ENCODE measurements around the gene GABRA6.
"Not testable (repeated sequence)": the region's sequence is repeated elsewhere in the genome, so short reads cannot be mapped to it uniquely, and the experiment has no call there.

Gene GABRA6

DNA sequence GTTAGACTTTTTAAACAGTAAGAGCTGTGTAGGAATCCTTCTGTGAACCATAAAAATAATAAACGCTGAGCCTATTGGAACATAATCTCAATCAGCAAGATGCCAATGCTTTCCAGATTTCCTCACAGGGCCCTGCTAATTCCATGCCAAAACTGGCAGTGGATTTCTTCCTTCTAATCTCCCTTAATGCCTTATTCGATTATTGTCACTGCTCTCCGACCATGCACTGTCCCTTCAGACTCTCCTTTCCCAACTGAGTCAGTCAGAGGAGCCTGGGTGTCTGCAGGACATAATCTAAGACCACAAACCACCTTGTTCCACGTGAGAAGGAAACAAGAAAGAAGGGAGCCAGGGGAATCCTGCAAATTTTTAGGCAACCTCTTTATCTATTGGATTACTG, at the start of gene GABRA6:
GABRA6 (plus strand) TSS at position 261 of the 400 bp plus-strand sequence. CDS start 269 bp downstream, outside the sequence.
- no peak for DNase-seq

DNA sequence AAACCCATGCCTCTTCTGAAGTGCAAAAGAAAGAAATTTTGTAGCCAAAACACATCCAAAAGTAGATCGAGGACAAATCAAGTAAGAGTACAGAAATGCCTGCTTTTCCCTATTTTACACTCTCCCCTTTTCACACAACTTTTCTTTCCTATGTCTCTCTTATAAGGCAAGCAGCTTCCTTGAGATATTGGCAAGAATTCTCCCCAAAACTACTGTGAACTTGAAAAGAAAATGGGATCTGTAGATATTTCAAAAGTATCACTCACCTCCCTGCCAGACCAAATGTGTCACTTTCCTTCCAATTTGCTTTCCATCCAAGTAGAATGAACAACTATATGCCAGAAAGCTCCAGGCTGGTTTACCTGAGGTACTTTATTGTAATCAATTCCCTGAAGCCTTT, 47.9 kb upstream of the GABRA6 start:
- no peak for DNase-seq

DNA sequence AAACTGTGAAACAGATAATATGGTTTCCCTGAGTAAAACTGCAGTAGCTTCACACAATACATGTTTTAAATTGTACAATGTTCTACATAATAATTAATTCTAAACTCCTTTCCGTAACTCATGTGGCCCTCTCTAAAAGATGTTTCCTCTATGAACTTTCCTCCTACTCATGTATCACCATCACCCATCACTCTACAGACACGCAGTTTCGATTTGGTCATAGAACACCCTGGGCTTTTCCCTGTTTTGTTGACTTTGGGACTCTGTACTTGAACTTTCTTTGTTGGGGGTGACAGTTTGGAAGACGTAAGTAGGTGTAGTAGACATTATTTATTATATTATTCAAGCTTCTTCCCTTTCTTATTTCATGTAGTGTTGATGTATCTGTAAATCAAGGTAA, 44.1 kb upstream of the GABRA6 start:
- no peak for DNase-seq

DNA sequence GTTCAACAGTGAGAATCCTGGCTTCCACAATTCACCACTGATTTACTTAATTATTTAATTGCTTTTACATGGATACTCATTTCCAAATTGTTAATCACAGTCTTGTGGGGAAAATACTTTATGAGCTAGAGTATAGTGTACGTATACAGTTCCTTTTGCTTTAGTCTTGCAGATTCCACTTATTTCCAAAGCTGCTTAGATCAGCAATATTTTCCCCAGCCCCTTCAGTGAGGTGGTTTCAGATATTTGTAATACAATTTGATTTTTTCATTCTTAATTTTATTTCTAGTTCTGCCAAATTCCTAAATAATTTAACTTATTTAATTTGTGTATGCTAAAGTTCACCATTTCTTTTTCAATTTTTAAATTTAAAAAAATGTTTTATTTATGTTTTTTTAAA, 40.3 kb upstream of the GABRA6 start:
- no peak for DNase-seq

DNA sequence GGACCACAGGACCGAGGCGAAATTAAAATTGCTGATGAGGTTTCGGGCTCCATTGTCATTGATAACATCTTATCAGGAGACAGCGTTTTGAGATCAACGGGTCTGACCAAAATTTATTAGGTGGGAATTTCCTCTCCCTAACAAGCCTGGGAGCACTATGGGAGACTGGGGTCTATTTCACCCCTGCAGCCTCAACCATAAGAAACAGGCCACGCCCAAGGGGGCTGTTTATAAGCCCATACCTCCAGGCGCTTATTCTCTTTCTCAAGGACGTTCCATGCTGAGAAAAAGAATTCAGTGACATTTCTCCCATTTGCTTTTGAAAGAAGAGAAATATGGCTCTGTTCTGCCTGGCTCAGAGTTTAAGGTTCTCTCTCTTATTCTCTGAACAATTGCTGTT, 33.6 kb upstream of the GABRA6 start:
- DNase-seq = not testable (repeated sequence)

DNA sequence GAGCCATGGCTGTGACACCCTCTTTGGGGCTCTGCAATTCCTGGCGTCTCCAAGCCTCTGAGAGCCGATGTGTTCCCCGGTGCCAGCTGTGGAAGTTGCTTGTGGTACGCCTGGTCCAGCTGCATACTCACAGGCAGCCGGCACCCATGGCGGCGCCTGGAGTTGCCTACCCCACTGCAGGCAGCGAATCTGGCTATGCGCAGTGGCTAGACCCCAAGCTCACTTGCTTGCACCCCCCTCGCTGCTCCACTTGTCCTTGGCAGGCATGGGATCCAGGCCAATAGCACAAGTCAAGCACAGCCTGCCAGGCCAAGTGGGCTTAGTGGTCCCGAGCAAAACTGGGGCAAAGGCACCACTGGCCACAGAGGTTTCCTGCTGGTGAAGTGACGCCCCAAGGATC, 24.7 kb upstream of the GABRA6 start:
- DNase-seq = no peak

DNA sequence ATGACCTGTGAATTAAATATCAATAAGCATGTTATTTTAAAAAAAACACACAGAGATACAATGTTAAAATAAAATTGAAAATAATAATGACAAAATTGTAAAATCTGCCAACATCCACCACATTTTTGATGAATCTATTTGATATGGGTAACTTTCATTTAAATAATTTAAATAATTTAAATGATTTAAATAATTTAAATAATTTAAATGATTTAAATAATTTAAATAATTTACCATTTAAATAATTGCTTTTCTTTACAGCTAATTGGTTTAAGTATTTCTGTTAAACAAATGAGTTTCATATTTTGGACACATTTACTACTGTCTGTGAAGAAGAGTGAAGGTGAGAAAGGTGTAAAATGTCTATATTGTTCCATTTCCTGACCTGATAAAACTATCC, 22.1 kb upstream of the GABRA6 start:
- DNase-seq = no peak

DNA sequence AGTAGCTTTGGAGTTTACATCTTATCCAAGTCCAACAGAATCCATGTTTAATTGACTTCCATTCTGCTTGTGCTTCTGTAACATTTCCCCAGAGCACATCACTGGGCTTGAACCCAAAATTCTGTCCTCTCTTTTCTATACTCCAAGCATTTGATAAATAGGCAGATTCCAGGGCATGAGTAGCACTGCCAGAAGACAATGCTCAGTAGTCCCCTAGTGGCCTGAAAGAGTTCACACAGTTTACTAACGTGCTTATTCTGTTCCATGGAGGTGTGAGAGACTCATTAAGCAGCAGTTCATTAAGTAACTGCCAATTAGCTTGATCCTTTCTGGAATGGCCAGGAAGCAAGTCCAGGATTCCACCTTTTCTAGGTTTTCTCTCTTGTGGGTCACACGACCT, 9.4 kb upstream of the GABRA6 start:
- DNase-seq = peak; percentile 33 to 38

DNA sequence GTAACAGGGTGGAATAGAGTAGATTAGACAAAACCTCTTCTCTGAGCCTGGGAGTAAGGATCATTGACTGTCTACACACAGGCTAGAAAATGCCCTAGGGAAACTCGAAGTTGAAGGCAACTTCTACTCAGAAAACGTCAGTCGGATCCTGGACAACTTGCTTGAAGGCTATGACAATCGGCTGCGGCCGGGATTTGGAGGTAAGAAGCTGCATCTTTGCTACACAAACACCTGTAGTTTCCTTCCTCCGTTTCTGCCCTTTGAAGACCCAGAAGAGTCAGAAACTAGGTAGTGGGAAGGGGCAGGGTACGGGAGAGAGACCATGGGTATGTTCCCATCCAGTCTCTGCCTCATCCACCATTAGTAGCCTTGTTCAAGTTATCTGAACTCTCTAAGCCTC, 628 bp downstream of the GABRA6 start:
- DNase-seq = no peak

DNA sequence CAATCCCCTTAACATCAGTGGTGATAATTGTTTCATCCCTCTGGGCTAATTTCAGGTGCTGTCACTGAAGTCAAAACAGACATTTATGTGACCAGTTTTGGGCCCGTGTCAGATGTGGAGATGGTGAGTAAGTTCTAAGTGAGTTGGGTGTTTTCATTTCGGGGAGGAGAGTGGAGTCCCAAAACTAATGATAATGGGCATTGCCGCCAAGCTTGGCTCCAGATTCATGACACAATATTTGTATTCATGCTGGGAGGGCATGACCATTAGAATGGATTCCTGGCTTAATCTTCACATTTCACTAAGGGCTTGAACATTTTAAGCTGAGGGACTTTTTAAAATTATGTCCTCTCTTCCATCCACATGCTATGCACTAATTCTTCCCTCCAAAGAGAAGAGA, 1.4 kb downstream of the GABRA6 start:
- no peak for DNase-seq

DNA sequence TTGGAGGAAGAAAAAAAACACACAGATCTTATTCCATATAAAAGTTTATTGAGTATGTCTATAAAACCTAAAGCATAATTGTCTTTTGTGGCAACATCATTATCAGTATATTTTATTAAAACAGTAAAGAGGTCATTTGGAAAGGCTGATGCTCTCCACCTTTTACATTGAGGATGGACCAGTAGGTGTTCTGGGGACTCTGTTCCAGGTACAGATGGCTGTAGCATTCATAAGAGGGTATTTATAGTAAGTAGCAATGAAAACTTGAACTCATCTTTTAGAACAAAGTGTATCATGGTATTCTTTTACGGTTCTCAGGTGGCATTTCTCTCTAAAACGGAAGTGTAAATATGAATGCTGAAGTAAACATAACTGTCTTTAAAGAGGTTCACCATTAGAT, 1.8 kb downstream of the GABRA6 start:
- DNase-seq = no peak

DNA sequence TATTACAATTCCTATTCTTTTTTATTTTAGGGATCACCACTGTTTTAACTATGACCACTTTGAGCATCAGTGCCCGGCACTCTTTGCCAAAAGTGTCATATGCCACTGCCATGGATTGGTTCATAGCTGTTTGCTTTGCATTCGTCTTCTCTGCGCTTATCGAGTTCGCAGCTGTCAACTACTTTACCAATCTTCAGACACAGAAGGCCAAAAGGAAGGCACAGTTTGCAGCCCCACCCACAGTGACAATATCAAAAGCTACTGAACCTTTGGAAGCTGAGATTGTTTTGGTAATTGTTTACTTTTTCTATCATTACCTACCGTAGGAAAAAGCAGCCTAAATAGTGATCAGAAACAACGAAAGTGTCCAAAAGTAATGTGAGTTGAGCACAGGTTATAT, 6.4 kb downstream of the GABRA6 start:
- no peak for DNase-seq

DNA sequence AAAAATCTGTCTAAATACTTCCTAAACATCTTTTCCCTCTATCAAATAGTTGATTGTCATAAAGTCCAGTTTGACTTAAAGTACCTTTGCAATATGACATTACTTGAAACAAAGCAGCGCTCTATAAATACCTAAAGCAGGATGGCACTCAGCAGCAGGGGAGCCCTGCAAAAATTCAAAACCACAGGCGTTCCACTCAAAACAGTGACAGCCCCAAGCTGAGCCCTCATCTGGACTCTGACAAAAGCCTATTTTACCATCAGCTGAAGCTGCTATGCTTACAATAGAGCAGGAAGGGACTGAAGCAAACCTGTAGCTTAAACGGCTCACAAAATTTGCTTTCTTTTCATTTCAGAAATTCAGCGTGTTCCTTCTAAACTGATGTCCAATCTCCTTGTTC, 11.5 kb downstream of the GABRA6 start:
- no peak for DNase-seq

DNA sequence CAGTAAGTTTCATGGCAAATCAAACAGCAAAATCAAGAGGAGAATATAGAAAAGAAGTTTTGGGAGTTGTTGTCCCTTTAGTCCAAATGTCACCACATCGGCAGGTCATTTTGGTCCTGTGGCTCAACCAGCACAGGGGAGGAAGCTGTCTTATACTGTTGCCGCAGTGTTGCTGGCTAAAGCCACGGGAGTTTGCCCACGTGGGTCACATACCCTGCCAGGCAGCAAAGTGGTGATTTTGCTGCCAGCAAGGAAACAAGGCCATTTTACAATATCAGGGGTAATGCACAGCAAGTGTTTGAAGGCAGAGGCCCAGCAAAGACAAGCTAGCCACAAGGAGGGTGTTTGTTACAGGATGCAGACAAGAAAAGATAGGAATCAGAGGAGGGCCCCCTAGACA, 14.5 kb downstream of the GABRA6 start:
- no peak for DNase-seq

DNA sequence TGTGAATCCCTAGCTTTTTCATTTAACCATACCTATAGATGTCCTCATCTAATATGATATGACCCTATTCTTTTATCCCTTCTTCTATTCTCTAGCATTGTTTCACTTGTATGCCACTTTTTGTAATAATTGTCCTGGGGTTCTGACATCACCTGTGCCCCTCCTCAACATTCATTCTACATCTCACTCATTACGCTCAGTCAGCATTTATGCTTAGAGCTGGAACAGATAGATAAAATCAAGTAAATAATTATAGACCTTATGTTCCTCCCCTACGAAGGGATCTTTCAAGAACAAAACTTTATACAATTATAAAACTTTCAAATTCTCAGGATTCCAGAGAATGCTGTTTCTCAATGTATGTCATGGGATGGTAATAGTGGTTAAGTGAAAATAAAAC, 18.0 kb downstream of the GABRA6 start:
- no peak for DNase-seq

DNA sequence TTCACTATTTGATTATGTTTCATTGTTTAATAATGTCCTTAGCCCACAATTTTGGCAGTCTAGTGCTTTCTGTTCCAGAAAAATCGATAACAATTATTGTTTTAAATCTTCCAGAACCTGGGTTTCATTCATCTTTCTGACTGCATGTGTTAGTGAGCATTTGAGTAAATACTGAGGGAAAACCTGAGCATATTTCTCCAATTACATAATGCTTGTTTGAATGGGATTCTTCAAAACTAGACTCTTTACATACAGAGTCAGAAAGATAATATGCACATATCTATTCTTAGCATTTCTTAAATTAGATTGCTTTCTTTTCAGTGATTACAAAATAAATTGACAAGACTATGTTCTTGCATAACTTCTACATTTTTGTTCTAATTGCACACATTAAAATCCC, 21.9 kb downstream of the GABRA6 start:
- no peak for DNase-seq

DNA sequence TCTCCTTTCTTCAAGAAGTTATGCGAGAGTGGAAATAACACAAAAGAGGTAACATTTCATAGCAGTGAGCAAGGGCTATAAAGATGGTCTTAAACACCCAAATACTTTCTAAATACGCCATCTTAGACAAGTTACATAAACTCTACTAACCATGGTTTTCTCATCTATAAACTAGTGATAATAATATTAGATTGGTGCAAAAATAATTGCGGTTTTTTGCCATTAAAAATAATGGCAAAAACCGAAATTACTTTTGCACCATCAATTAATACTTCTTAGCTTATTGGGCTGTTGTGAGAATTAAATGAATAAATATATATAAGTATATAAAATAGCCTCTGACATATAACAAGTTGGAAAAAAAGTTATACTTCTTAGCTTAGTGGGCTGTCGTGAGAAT, 23.7 kb downstream of the GABRA6 start:
- no peak for DNase-seq

DNA sequence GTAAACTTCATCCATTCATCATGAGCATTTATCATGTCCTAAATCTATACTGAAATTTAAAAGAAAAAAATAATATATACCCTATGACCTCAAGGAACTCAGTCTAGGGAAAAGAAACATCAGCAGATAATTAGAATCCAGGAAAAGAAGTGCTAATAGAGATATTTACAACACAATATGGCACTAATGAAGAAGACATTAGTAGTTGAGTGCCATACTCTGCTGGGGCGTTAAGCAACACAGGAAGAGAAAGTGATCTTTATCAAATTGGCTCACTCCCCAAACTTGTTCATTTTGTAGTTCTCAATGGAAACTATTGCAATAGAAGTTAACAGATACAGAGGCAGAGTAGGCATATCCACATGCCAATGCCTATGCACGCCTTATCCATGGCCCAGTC, 27.5 kb downstream of the GABRA6 start:
- DNase-seq = no peak

DNA sequence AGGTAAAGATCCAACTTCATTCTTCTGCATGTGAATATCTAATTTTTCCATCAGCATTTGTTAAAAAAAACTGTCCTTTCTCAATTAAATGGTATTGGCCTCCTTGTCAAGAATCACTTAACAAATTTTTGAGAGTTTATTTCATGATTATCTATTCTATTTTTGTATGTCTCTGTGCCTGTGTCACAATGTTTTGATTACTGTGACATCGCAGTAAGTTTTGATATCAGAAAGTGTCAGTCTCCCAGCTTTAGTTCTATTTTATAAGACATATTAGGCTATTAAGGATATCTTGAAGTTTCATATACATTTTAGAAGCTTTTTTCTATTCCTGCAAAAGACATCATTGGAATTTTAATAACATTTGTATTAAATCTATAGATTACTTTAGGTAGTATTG, 33.6 kb downstream of the GABRA6 start:
- DNase-seq = no peak

DNA sequence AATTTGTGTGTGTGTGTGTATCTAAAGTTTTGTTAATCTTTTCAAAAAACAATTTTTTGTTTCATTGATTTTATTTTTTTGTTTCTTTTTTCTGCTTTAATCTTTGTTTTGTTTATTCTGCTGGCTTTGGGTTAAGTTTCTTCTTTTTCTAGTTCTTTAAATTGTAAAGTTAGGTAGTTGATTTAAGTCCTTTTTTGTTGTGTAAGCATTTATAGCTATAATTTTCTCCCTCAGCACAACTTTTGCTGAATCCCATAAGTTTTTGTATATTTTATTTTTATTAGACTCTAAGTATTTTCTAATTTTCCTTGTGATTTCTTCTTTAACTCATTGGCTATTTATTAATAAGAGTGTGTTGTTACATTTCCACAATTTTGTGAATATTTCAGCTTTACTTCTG, 34.9 kb downstream of the GABRA6 start:
- no peak for DNase-seq

DNA sequence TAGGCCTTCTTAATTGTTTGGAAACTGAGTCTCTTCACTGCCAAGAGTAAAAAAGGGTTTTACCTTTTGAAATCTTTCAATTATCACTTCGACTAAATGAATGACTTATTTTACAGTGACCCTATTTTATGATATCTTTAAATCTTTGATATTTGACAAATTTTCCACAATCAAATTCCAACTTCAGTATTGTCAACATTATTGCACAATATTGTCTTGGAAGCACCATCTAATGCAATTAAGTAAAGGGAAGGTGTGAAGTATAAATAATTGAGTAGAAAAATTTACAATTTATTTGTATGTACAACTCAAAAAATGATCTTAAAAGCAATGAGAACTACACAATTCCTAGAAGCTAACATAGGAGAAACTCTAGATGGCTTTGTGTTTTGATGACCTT, 49.2 kb downstream of the GABRA6 start:
- DNase-seq = no peak

DNA sequence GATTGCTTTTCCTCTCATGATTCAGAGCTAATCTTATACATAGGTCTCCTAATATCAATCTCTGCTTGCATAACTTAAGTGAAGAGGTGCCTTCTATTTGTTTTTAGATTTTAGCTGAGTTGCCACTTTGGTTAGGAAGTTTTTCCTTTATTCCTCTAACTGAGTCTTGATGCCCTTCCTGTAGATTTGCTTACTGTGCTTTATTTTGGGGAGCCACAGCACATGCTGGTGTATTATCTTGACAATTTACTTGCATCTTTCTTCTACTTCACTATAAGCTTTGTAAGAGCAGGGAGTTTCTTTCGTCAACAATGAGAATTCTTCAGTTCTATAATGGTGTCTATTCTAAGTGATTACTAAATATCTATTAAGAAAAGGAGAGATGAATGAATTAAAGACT, 54.9 kb downstream of the GABRA6 start:
- no peak for DNase-seq

DNA sequence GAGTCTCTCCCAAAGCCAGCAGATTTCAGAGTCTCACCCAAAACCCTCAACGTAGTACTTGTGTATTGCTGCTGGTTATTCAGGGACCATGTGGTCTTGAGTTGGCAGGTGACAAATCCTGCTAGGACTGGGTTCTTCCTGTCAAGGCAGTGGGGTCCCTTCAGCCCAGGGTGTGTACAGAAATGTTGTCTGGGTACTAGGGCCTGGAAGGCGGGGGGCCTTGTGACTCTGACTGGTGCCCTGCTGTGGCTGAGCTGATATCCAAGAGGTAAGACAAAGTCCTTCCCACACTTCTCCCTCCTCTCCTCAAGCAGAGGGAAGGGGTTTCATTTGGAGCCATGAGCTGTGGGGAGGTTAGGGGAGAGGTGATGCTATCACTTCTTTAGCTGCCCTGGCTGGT, 58.8 kb downstream of the GABRA6 start:
- DNase-seq = no peak

DNA sequence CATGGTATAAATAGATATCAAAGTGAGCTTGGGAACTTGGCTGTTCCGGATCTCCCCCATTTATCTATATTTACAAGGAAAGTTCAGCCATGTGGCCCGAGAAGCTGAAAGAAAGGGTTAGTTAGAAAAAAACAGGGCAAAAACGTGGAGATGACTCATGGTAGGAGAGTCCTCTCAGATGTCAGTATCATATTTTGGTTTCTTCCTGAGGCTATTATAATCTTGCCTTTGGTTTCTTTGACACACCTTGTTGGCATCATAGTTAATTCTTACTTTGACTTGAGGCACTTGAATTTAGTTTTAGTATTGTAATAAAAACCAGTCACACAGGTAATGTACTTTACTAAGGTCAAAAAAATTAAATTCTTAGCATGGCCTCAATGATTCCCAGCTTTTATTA, 59.9 kb downstream of the GABRA6 start:
- no peak for DNase-seq

DNA sequence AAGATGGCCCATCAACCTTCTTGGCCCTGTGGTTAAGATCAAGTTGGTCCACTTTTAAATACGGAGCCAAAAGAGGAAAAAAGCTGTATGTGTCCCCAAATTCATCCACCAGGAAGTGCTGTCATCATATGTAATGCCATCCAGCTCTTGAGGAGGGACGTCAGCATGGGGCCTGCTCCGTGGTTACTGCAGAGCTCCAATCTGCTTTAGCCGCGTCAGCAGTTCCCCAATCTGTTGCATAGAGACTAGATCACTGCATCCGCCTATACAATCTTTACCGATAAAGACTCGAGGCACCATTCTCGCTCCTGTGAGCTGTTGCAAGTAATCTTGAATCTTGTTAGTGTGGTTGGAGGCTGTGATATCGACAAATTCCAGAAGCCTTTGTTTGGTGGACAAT, 65.7 kb downstream of the GABRA6 start:
- DNase-seq = no peak

Measured in Kasumi-1 (cell line).